HepG2 (cell line): ENCODE measurements around the gene HNRNPA2B1. TPM values are rescaled to one million over a fixed set of nuclear protein-coding genes. Genes with fewer than 3 reads are reported as not detected.
A peak's percentile ranks its signal among the peaks of the same experiment; 100 is the strongest.

Experiments used
- ATAC-seq: fragments of 200-7000 bp; cut with Tn5 transposase; 3 replicates; pipeline ENCODE4 v1.9.1; 2020; ENCODE audit warnings: mild to moderate bottlenecking, moderate library complexity
- BruUV-seq: library from RNA; stranded (reverse); fragments of 400-500 nt; replicated peaks from 2 replicates; lab custom pipeline; 2021; lab: Mats Ljungman, UMichigan
- CTCF ChIA-PET: fragments of 300-600 bp; formaldehyde crosslinking; extraction: SDS; loops from one replicate; lab custom pipeline; 2021; ENCODE audit warnings: low total read pairs, inconsistent platforms, low intra/inter-chr PET ratio; lab: Yijun Ruan, JAX
- POLR2A ChIA-PET: fragments of 350-600 bp; sonication (Branson Sonifier 250); formaldehyde crosslinking; loops from one replicate; lab custom pipeline; 2020; ENCODE audit warnings: antibody characterized with exemption, inconsistent platforms; lab: Yijun Ruan, JAX
- DNase-seq: peaks from one replicate; pipeline ENCODE4 v3.0.0-alpha.2; 2015; ENCODE audit warnings: low spot score
- FAIRE-seq: peaks from 3 replicates; lab custom pipeline; 2011; peaks lifted over from hg19 to GRCh38; lab: Jason Lieb, UNC
- H2AFZ ChIP-seq: one replicate; pipeline ENCODE4 v1.6.1; 2011; ENCODE audit warnings: low read length, inconsistent platforms
- H3K27ac ChIP-seq: fragments of 300-600 bp; 3 replicates; pipeline ENCODE4 v1.8.0; 2011; ENCODE audit warnings: mixed run types, mild to moderate bottlenecking, mixed read lengths, low read length, inconsistent platforms; ENCODE audit not compliant: insufficient read depth; ENCODE audit errors: extremely low read length
- H3K27me3 ChIP-seq, 2 experiments: fragments of 200-600 bp in 1 of 2; 2 replicates in 1 of 2; 3 replicates in 1 of 2; pipeline versions ENCODE4 v1.6.0 to v1.8.0; 2011; ENCODE audit warnings: low read length in 2 of 2, mild to moderate bottlenecking in 2 of 2, moderate library complexity in 2 of 2, inconsistent platforms in 1 of 2; ENCODE audit not compliant: insufficient read depth in 2 of 2, control insufficient read depth in 1 of 2
- H3K36me3 ChIP-seq, 2 experiments: fragments of 200-600 bp in 1 of 2; replicated peaks in 1 of 2; 2 replicates in 1 of 2; 3 replicates in 1 of 2; pipeline versions ENCODE4 v1.5.1 to v1.8.0; 2011; ENCODE audit warnings: low read length in 2 of 2, inconsistent platforms in 1 of 2; ENCODE audit not compliant: insufficient read depth in 2 of 2, control insufficient read depth in 1 of 2
- H3K4me1 ChIP-seq: 2 replicates; pipeline ENCODE4 v1.5.1; 2012; ENCODE audit warnings: low read length, inconsistent platforms; ENCODE audit not compliant: insufficient read depth
- H3K4me2 ChIP-seq: 2 replicates; pipeline ENCODE4 v1.6.0; 2011; ENCODE audit warnings: low read depth, low read length, inconsistent platforms
- H3K4me3 ChIP-seq, 3 experiments: fragments of 200-600 bp in 1 of 3; sonication (generic), shearing (Covaris generic) in 1 of 3; replicated peaks in 1 of 3; 2 replicates each; pipeline ENCODE4 v1.5.1; 2011 to 2016; ENCODE audit warnings: low read length in 3 of 3, inconsistent platforms in 2 of 3, low read depth in 2 of 3, mild to moderate bottlenecking in 2 of 3, control low read depth in 1 of 3, mixed read lengths in 1 of 3; ENCODE audit not compliant: insufficient read depth in 1 of 3
- H3K79me2 ChIP-seq: one replicate; pipeline ENCODE4 v1.6.1; 2011; ENCODE audit warnings: low read length, inconsistent platforms; ENCODE audit not compliant: insufficient read depth
- H3K9ac ChIP-seq: 2 replicates; pipeline ENCODE4 v1.6.0; 2011; ENCODE audit warnings: mild to moderate bottlenecking, low read depth, low read length, inconsistent platforms; ENCODE audit not compliant: insufficient read depth
- H3K9me3 ChIP-seq: 2 replicates; pipeline ENCODE4 v1.5.1; 2012; ENCODE audit warnings: mild to moderate bottlenecking, low read length
- H4K20me1 ChIP-seq: 2 replicates; pipeline ENCODE4 v1.6.0; 2011; ENCODE audit warnings: inconsistent platforms, mild to moderate bottlenecking, low read length, moderate library complexity; ENCODE audit not compliant: insufficient read depth
- E2F5 ChIP-seq: sonication (generic); formaldehyde crosslinking; conservative IDR thresholded peaks from 2 replicates; pipeline ENCODE4 v1.4.0; 2020; ENCODE audit warnings: missing genetic modification reagents
- HNRNPLL ChIP-seq: fragments of 200-400 bp; formaldehyde crosslinking; IDR thresholded peaks from 2 replicates; pipeline ENCODE4 v1.6.1; 2017; ENCODE audit warnings: mild to moderate bottlenecking, low read depth, low read length; ENCODE audit not compliant: poor library complexity, severe bottlenecking
- JUN ChIP-seq: sonication (generic); formaldehyde crosslinking; IDR thresholded peaks from 2 replicates; pipeline ENCODE4 v1.4.0; 2020; ENCODE audit warnings: mild to moderate bottlenecking, missing genetic modification reagents
- PRDM15 ChIP-seq: sonication (generic); formaldehyde crosslinking; IDR thresholded peaks from 2 replicates; pipeline ENCODE4 v1.4.0; 2020; ENCODE audit warnings: missing genetic modification reagents
- TFAP4 ChIP-seq: sonication (generic); IDR thresholded peaks from 2 replicates; pipeline ENCODE4 v1.6.1; 2016; ENCODE audit warnings: low read depth, borderline replicate concordance
- ZUFSP ChIP-seq: sonication (generic); formaldehyde crosslinking; IDR thresholded peaks from 2 replicates; pipeline ENCODE4 v1.9.0; 2021; ENCODE audit warnings: missing genetic modification reagents, mild to moderate bottlenecking, borderline replicate concordance
- WGBS: methylation state at CpG from one replicate; pipeline ENCODE4 v1.1.6; 2017; ENCODE audit warnings: low lambda C conversion rate; 5-methylcytosine and 5-hydroxymethylcytosine counted together
- in situ Hi-C: cut with HindIII; loops from 2 replicates; pipeline ENCODE4 v1.10.0; 2017; ENCODE audit warnings: low pct_unique_long_range_greater_than_20kb; ENCODE audit not compliant: extremely low pct_ligation_motif_present
- intact Hi-C: fragments of 100-400 bp; cut with micrococcal nuclease; formaldehyde crosslinking; loops from one replicate; pipeline ENCODE4 v1.10.0; 2022; ENCODE audit not compliant: unreplicated experiment
- polyA plus RNA-seq, 8 experiments: library from polyadenylated mRNA; depleted of rRNA in 3 of 8; stranded (reverse) in 7 of 8; unstranded in 1 of 8; fragments of >200 nt; fragmentation: Illumina TruSeq in 4 of 8; extraction: Trizol in 4 of 8; gene quantifications; 2 replicates each; pipeline versions ENCODE4 v1.2.1 to v1.2.3, GENCODE V29; 2011 to 2016; ENCODE audit warnings: low read depth in 4 of 8, missing spikeins in 1 of 8, mixed read lengths in 1 of 8; ENCODE audit not compliant: insufficient read depth in 1 of 8
- total RNA-seq, 5 experiments: library from RNA; depleted of rRNA; stranded (reverse); fragments of >200 nt; fragmentation: Illumina TruSeq; extraction: Trizol; gene quantifications; 2 replicates each; pipeline ENCODE4 v1.2.3, GENCODE V29; 2016; ENCODE audit warnings: low read depth in 1 of 5

The HNRNPA2B1 gene
- total and polyA plus RNA-seq, 2 of the 13 experiments (the other 11 are each of a cell fraction or from before 2014, with no cell fraction given) = 193 to 412 TPM

- no peak for TF ChIP-seq PRDM15
Measured at GRCh38 chr7:26203016-26203415, 2.5 kb upstream of the HNRNPA2B1 start (continued).

- no TSS peak for BruUV-seq
- H3K27ac ChIP-seq = peak overlapping the region; percentile 99
- H3K9me3 ChIP-seq = no peaks in the 10 kb centered on the region
- intact Hi-C loops = loop anchor here (5.0 kb wide), 3 partner anchors 90 to 165 kb away; partner anchors contain the start of gene SNX10
- WGBS = 1% methylated on average over 16 of the region's 68 CpGs
- peak; percentile 37 for ATAC-seq
- peak overlapping the region; percentile 98 for H3K9ac ChIP-seq
- peaks cover 61% of the 10 kb centered on the region for H4K20me1 ChIP-seq
- DNase-seq = no peak
- no peaks in the 10 kb centered on the region; a peak in 1 of 5 replicates for H3K27me3 ChIP-seq
- H3K79me2 ChIP-seq = peaks cover 89% of the 10 kb centered on the region
- ChIA-PET CTCF (no interaction called here), POLR2A (interaction anchor here (1.1 to 5.8 kb wide), 9 partner anchors 8 to 160 kb away, joined by 4 to 40 read pairs (median 7); partner anchors contain the start of gene NFE2L3)
- H3K4me2 ChIP-seq = peak overlapping the region; percentile 87
- no peak overlapping the region for H2AFZ ChIP-seq
- peaks cover 35% of the 10 kb centered on the region for H3K4me1 ChIP-seq
- no peak for FAIRE-seq
- in situ Hi-C loops = loop anchor here (10.0 kb wide), 1 partner anchor 162 kb away; no protein-coding TSS in a partner anchor
- H3K36me3 ChIP-seq = peaks cover 4 to 20% of the 10 kb centered on the region in 2 experiments
- H3K4me3 ChIP-seq = peak overlapping the region; percentile 91 to 99 (median 98)
- TF ChIP-seq ZUFSP (CRISPR knock-in tag) (no peak), HNRNPLL (peak; percentile 94), JUN (CRISPR knock-in tag) (no peak), E2F5 (CRISPR knock-in tag) (no peak), TFAP4 (no peak)
Measured at GRCh38 chr7:26202019-26202990, 1.8 kb upstream of the HNRNPA2B1 start.
